Measurements from ENCODE around the gene VGLL4. TPM values are rescaled to one million over a fixed set of nuclear protein-coding genes. Genes with fewer than 3 reads are reported as not detected.
"Not testable (repeated sequence)": the region's sequence is repeated elsewhere in the genome, so short reads cannot be mapped to it uniquely, and the experiment has no call there.

VGLL4 gene
- total RNA-seq, 1 experiment from 2014 or later: 26.9 TPM

GRCh38 chr3:11572660-11573059, 71.1 kb downstream of the VGLL4 start:
- H3K4me3 ChIP-seq; H3K9me3 ChIP-seq (replicated peaks); DNase-seq (ENCODE audit: low read depth in 1 of 2, low spot score in 2 of 2); H3K27ac ChIP-seq; H3K27me3 ChIP-seq (replicated peaks): not testable (repeated sequence)
- Histone ChIP-seq H3K36me3 (peaks cover 14% of the 10 kb centered on the region), H3K4me1 (replicated peaks) (peaks cover 38% of the 10 kb centered on the region)

- Histone ChIP-seq H3K36me3 (peaks cover 30% of the 10 kb centered on the region), H3K27me3 (replicated peaks) (no peaks in the 10 kb centered on the region), H3K9me3 (replicated peaks) (no peaks in the 10 kb centered on the region), H3K4me3 (no peak overlapping the region), H3K27ac (peak overlapping the region; percentile 99), H3K4me1 (replicated peaks) (peaks cover 49% of the 10 kb centered on the region)
- no peak for DNase-seq (ENCODE audit: low read depth in 1 of 2, low spot score in 2 of 2)
These were observed 72.8 kb downstream of the VGLL4 start for GRCh38 chr3:11570789-11571495.

GRCh38 chr3:11570251-11570650, 73.5 kb downstream of the VGLL4 start:
- no peak for DNase-seq (ENCODE audit: low read depth in 1 of 2, low spot score in 2 of 2)
- peaks cover 37% of the 10 kb centered on the region for H3K36me3 ChIP-seq
- H3K4me3 ChIP-seq: no peak overlapping the region
- peak overlapping the region; percentile 99 for H3K27ac ChIP-seq
- no peaks in the 10 kb centered on the region for H3K27me3 ChIP-seq (replicated peaks)
- peaks cover 49% of the 10 kb centered on the region for H3K4me1 ChIP-seq (replicated peaks)
- H3K9me3 ChIP-seq (replicated peaks): no peaks in the 10 kb centered on the region

- Histone ChIP-seq H3K4me3 (no peak overlapping the region), H3K4me1 (replicated peaks) (peaks cover 49% of the 10 kb centered on the region)
- DNase-seq (ENCODE audit: low read depth in 1 of 2, low spot score in 2 of 2): no peak
These were observed 74.5 kb downstream of the VGLL4 start for GRCh38 chr3:11569156-11569741.

GRCh38 chr3:11568503-11569155, 75.1 kb downstream of the VGLL4 start:
- Histone ChIP-seq H3K4me3 (peak overlapping the region; percentile 21), H3K36me3 (peaks cover 45% of the 10 kb centered on the region), H3K4me1 (replicated peaks) (peaks cover 49% of the 10 kb centered on the region), H3K27ac (peak overlapping the region; percentile 99), H3K27me3 (replicated peaks) (no peaks in the 10 kb centered on the region), H3K9me3 (replicated peaks) (no peaks in the 10 kb centered on the region)
- peak; percentile 89 to 94 for DNase-seq (ENCODE audit: low read depth in 1 of 2, low spot score in 2 of 2)

More at GRCh38 chr3:11569156-11569741, 74.5 kb downstream of the VGLL4 start:
- Histone ChIP-seq H3K36me3 (peaks cover 39% of the 10 kb centered on the region), H3K27me3 (replicated peaks) (no peaks in the 10 kb centered on the region), H3K9me3 (replicated peaks) (no peaks in the 10 kb centered on the region), H3K27ac (peak overlapping the region; percentile 99)

- H3K4me1 ChIP-seq (replicated peaks): peaks cover 49% of the 10 kb centered on the region
- peak; percentile 85 to 87 for DNase-seq (ENCODE audit: low read depth in 1 of 2, low spot score in 2 of 2)
- H3K36me3 ChIP-seq: peaks cover 53% of the 10 kb centered on the region
- H3K27ac ChIP-seq: peak overlapping the region; percentile 99
- no peaks in the 10 kb centered on the region for H3K9me3 ChIP-seq (replicated peaks)
- no peaks in the 10 kb centered on the region for H3K27me3 ChIP-seq (replicated peaks)
- peak overlapping the region; percentile 21 for H3K4me3 ChIP-seq
These were observed 75.9 kb downstream of the VGLL4 start for GRCh38 chr3:11567516-11568467.

- Histone ChIP-seq H3K36me3 (peaks cover 58% of the 10 kb centered on the region), H3K27me3 (replicated peaks) (no peaks in the 10 kb centered on the region), H3K27ac (peak overlapping the region; percentile 99; the same call in 1 of the 2 replicates), H3K4me1 (replicated peaks) (peaks cover 49% of the 10 kb centered on the region), H3K4me3 (no peak overlapping the region), H3K9me3 (replicated peaks) (no peaks in the 10 kb centered on the region)
- no peak for DNase-seq (ENCODE audit: low read depth in 1 of 2, low spot score in 2 of 2)
These were observed 76.8 kb downstream of the VGLL4 start for GRCh38 chr3:11566916-11567315.

GRCh38 chr3:11566478-11566877, 77.2 kb downstream of the VGLL4 start:
- Histone ChIP-seq H3K27ac (no peak overlapping the region), H3K27me3 (replicated peaks) (no peaks in the 10 kb centered on the region), H3K4me1 (replicated peaks) (peaks cover 49% of the 10 kb centered on the region), H3K9me3 (replicated peaks) (no peaks in the 10 kb centered on the region), H3K4me3 (no peak overlapping the region), H3K36me3 (peaks cover 58% of the 10 kb centered on the region)
- DNase-seq (ENCODE audit: low read depth in 1 of 2, low spot score in 2 of 2): no peak

GRCh38 chr3:11565932-11566331, 77.8 kb downstream of the VGLL4 start:
- H3K27ac ChIP-seq: no peak overlapping the region

GRCh38 chr3:11565492-11565891, 78.2 kb downstream of the VGLL4 start:
- H3K9me3 ChIP-seq (replicated peaks): no peaks in the 10 kb centered on the region
- no peak overlapping the region for H3K4me3 ChIP-seq
- no peak overlapping the region for H3K27ac ChIP-seq
- no peaks in the 10 kb centered on the region for H3K27me3 ChIP-seq (replicated peaks)
- DNase-seq (ENCODE audit: low read depth in 1 of 2, low spot score in 2 of 2): no peak
- H3K36me3 ChIP-seq: peaks cover 64% of the 10 kb centered on the region
- peaks cover 40% of the 10 kb centered on the region for H3K4me1 ChIP-seq (replicated peaks)

More at GRCh38 chr3:11565932-11566331, 77.8 kb downstream of the VGLL4 start:
- H3K4me1 ChIP-seq (replicated peaks): peaks cover 44% of the 10 kb centered on the region
- peaks cover 64% of the 10 kb centered on the region for H3K36me3 ChIP-seq
- H3K9me3 ChIP-seq (replicated peaks): no peaks in the 10 kb centered on the region
- no peak overlapping the region for H3K4me3 ChIP-seq
- DNase-seq (ENCODE audit: low read depth in 1 of 2, low spot score in 2 of 2): no peak
- H3K27me3 ChIP-seq (replicated peaks): no peaks in the 10 kb centered on the region

GRCh38 chr3:11565072-11565471, 78.6 kb downstream of the VGLL4 start:
- DNase-seq (ENCODE audit: low read depth in 1 of 2, low spot score in 2 of 2): no peak
- Histone ChIP-seq H3K36me3 (peaks cover 67% of the 10 kb centered on the region), H3K27me3 (replicated peaks) (no peaks in the 10 kb centered on the region), H3K27ac (no peak overlapping the region), H3K4me3 (no peak overlapping the region), H3K4me1 (replicated peaks) (peaks cover 36% of the 10 kb centered on the region), H3K9me3 (replicated peaks) (no peaks in the 10 kb centered on the region)

- DNase-seq (ENCODE audit: low read depth in 1 of 2, low spot score in 2 of 2): no peak
- no peak overlapping the region for H3K27ac ChIP-seq
- peaks cover 69% of the 10 kb centered on the region for H3K36me3 ChIP-seq
- no peaks in the 10 kb centered on the region for H3K9me3 ChIP-seq (replicated peaks)
- H3K4me1 ChIP-seq (replicated peaks): peaks cover 31% of the 10 kb centered on the region
- H3K4me3 ChIP-seq: no peak overlapping the region
- H3K27me3 ChIP-seq (replicated peaks): no peaks in the 10 kb centered on the region
These were observed 79.1 kb downstream of the VGLL4 start for GRCh38 chr3:11564577-11565001.

- no peak for DNase-seq (ENCODE audit: low read depth in 1 of 2, low spot score in 2 of 2)
- H3K9me3 ChIP-seq (replicated peaks): no peaks in the 10 kb centered on the region
- peaks cover 76% of the 10 kb centered on the region for H3K36me3 ChIP-seq
- H3K4me3 ChIP-seq: no peak overlapping the region
- H3K27ac ChIP-seq: no peak overlapping the region
- no peaks in the 10 kb centered on the region for H3K27me3 ChIP-seq (replicated peaks)
- H3K4me1 ChIP-seq (replicated peaks): peaks cover 25% of the 10 kb centered on the region
These were observed 79.9 kb downstream of the VGLL4 start for GRCh38 chr3:11563865-11564185.

Measured in SJSA1 (cell line).